HepG2 (cell line): ENCODE data around the gene KANSL1. TPM values are rescaled to one million over a fixed set of nuclear protein-coding genes. Genes with fewer than 3 reads are reported as not detected.

Experiments used
- CENPX ChIP-seq: sonication (generic); formaldehyde crosslinking; IDR thresholded peaks from 2 replicates; pipeline ENCODE4 v1.9.0; 2021; ENCODE audit warnings: mild to moderate bottlenecking, missing genetic modification reagents, moderate library complexity
- E2F2 ChIP-seq: sonication (generic); formaldehyde crosslinking; IDR thresholded peaks from 2 replicates; pipeline ENCODE4 v1.4.0; 2020; ENCODE audit warnings: missing genetic modification reagents, borderline replicate concordance
- EED ChIP-seq: sonication (generic); formaldehyde crosslinking; IDR thresholded peaks from 2 replicates; pipeline ENCODE4 v1.5.0; 2020; ENCODE audit warnings: mild to moderate bottlenecking, missing genetic modification reagents
- HMGXB3 ChIP-seq: sonication (generic); formaldehyde crosslinking; IDR thresholded peaks from 2 replicates; pipeline ENCODE4 v1.4.0; 2020; ENCODE audit warnings: missing genetic modification reagents, borderline replicate concordance
- HOXA9 ChIP-seq: sonication (generic); formaldehyde crosslinking; IDR thresholded peaks from 2 replicates; pipeline ENCODE4 v1.8.1; 2022; ENCODE audit warnings: missing genetic modification reagents, mild to moderate bottlenecking, moderate library complexity, borderline replicate concordance
- MEIS2 ChIP-seq: sonication (generic); formaldehyde crosslinking; IDR thresholded peaks from 2 replicates; pipeline ENCODE4 v1.9.0; 2021; ENCODE audit warnings: mild to moderate bottlenecking, missing genetic modification reagents
- MTERF4 ChIP-seq: sonication (generic); formaldehyde crosslinking; IDR thresholded peaks from 2 replicates; pipeline ENCODE4 v1.8.0; 2023; ENCODE audit warnings: mild to moderate bottlenecking, missing genetic modification reagents
- NFYC ChIP-seq: IDR thresholded peaks from 2 replicates; pipeline ENCODE4 v1.6.1; 2016; ENCODE audit warnings: missing genetic modification reagents, missing compliant biosample characterization
- NKX3-1 ChIP-seq: sonication (generic); formaldehyde crosslinking; IDR thresholded peaks from 2 replicates; pipeline ENCODE4 v1.5.0; 2020; ENCODE audit warnings: missing genetic modification reagents
- PCBP2 ChIP-seq: fragments of 200-400 bp; formaldehyde crosslinking; optimal IDR thresholded peaks from 2 replicates; pipeline ENCODE3; 2018; ENCODE audit warnings: low read length, low read depth; ENCODE audit not compliant: poor library complexity, severe bottlenecking
- POGK ChIP-seq: sonication (generic); formaldehyde crosslinking; conservative IDR thresholded peaks from 2 replicates; pipeline ENCODE4 v1.8.0; 2022; ENCODE audit warnings: mild to moderate bottlenecking, moderate library complexity, missing genetic modification reagents
- RXRA ChIP-seq: sonication (generic); formaldehyde crosslinking; IDR thresholded peaks from 2 replicates; pipeline ENCODE4 v1.5.1; 2020; ENCODE audit warnings: missing genetic modification reagents
- SNAPC5 ChIP-seq: sonication (generic); formaldehyde crosslinking; IDR thresholded peaks from 2 replicates; pipeline ENCODE4 v1.8.1; 2023; ENCODE audit warnings: mild to moderate bottlenecking, missing genetic modification reagents, borderline replicate concordance
- TRAFD1 ChIP-seq: sonication (generic); formaldehyde crosslinking; IDR thresholded peaks from 2 replicates; pipeline ENCODE4 v1.5.1; 2020; ENCODE audit warnings: missing genetic modification reagents, mild to moderate bottlenecking, borderline replicate concordance
- ZEB1 ChIP-seq: IDR thresholded peaks from 2 replicates; pipeline ENCODE4 v1.6.1; 2012; ENCODE audit warnings: mild to moderate bottlenecking, low read depth, inconsistent platforms; ENCODE audit not compliant: insufficient replicate concordance
- ZNF136 ChIP-seq: sonication (generic); formaldehyde crosslinking; IDR thresholded peaks from 2 replicates; pipeline ENCODE4 v1.8.1; 2022; ENCODE audit warnings: low read depth, mild to moderate bottlenecking, moderate library complexity, missing genetic modification reagents
- ZNF251 ChIP-seq: sonication (generic); formaldehyde crosslinking; IDR thresholded peaks from 2 replicates; pipeline ENCODE4 v1.9.0; 2021; ENCODE audit warnings: mild to moderate bottlenecking, missing genetic modification reagents
- ZNF547 ChIP-seq: sonication (generic); formaldehyde crosslinking; IDR thresholded peaks from 2 replicates; pipeline ENCODE4 v1.5.1; 2020; ENCODE audit warnings: mild to moderate bottlenecking, missing genetic modification reagents
- ZNF589 ChIP-seq: sonication (generic); formaldehyde crosslinking; conservative IDR thresholded peaks from 2 replicates; pipeline ENCODE4 v1.8.0; 2022; ENCODE audit warnings: mild to moderate bottlenecking, moderate library complexity, missing genetic modification reagents
- ZNF674 ChIP-seq: sonication (generic); formaldehyde crosslinking; IDR thresholded peaks from 2 replicates; pipeline ENCODE4 v1.5.0; 2020; ENCODE audit warnings: low read depth, mild to moderate bottlenecking, missing genetic modification reagents
- polyA plus RNA-seq, 8 experiments: library from polyadenylated mRNA; depleted of rRNA in 3 of 8; stranded (reverse) in 7 of 8; unstranded in 1 of 8; fragments of >200 nt; fragmentation: Illumina TruSeq in 4 of 8; extraction: Trizol in 4 of 8; gene quantifications; 2 replicates each; pipeline versions ENCODE4 v1.2.1 to v1.2.3, GENCODE V29; 2011 to 2016; ENCODE audit warnings: low read depth in 4 of 8, missing spikeins in 1 of 8, mixed read lengths in 1 of 8; ENCODE audit not compliant: insufficient read depth in 1 of 8
- total RNA-seq, 5 experiments: library from RNA; depleted of rRNA; stranded (reverse); fragments of >200 nt; fragmentation: Illumina TruSeq; extraction: Trizol; gene quantifications; 2 replicates each; pipeline ENCODE4 v1.2.3, GENCODE V29; 2016; ENCODE audit warnings: low read depth in 1 of 5

The KANSL1 gene
- total and polyA plus RNA-seq, 2 of the 13 experiments (the other 11 are each of a cell fraction or from before 2014, with no cell fraction given), result 24.0 to 59.6 TPM

- no peak for TF ChIP-seq HMGXB3
- TF ChIP-seq NKX3-1 (CRISPR knock-in tag), result no peak
- TF ChIP-seq ZNF251 (CRISPR knock-in tag), result no peak
- no peak for TF ChIP-seq EED (CRISPR knock-in tag)
- no peak for TF ChIP-seq RXRA (CRISPR knock-in tag)
- no peak for TF ChIP-seq HOXA9 (CRISPR knock-in tag)
- no peak; the same call in 1 of the 2 replicates for TF ChIP-seq ZNF589 (CRISPR knock-in tag)
- no peak for TF ChIP-seq MTERF4 (CRISPR knock-in tag)
- TF ChIP-seq POGK (CRISPR knock-in tag), result no peak; the same call in 1 of the 2 replicates
- TF ChIP-seq SNAPC5 (CRISPR knock-in tag), result no peak
- TF ChIP-seq MEIS2, result no peak
- TF ChIP-seq E2F2 (CRISPR knock-in tag), result no peak
- TF ChIP-seq TRAFD1, result no peak
- TF ChIP-seq ZNF674 (CRISPR knock-in tag), result peak; percentile 39; the same call in 1 of the 2 replicates
- no peak for TF ChIP-seq ZEB1
- TF ChIP-seq ZNF136 (CRISPR knock-in tag), result no peak
- TF ChIP-seq ZNF547 (CRISPR knock-in tag), result no peak
- no peak for TF ChIP-seq PCBP2
- no peak for TF ChIP-seq CENPX (CRISPR knock-in tag)
- no peak for TF ChIP-seq NFYC
Observed at GRCh38 chr17:46193151-46193625, at the start of gene KANSL1 (continued).
